ENCODE data around the gene SH2D3A. TPM values are rescaled to one million over a fixed set of nuclear protein-coding genes. Genes with fewer than 3 reads are reported as not detected.
A peak's percentile ranks its signal among the peaks of the same experiment; 100 is the strongest.

The SH2D3A gene
- total RNA-seq, 1 experiment from 2014 or later: 17.9 TPM

- H2BK120ac ChIP-seq (ENCODE audit: low read depth, low read length, poor library complexity, severe bottlenecking): no peak overlapping the region
- H2BK15ac ChIP-seq (ENCODE audit: low read depth, low read length): no peak overlapping the region
- H3K4me1 ChIP-seq (ENCODE audit: insufficient read depth, low read length): peaks cover 2% of the 10 kb centered on the region; the same call in 1 of the 2 replicates
- H3K18ac ChIP-seq (ENCODE audit: insufficient read length, low read depth, low read length): no peak overlapping the region
- H3K56ac ChIP-seq (ENCODE audit: insufficient read length, low read depth, low read length): no peak overlapping the region
- no peak overlapping the region for H2BK5ac ChIP-seq (ENCODE audit: insufficient read length, low read length)
- no peak overlapping the region for H3K4ac ChIP-seq (ENCODE audit: low read depth, low read length)
- H3K27ac Mint-ChIP-seq: no peak overlapping the region
- no peaks in the 10 kb centered on the region for H3K9me3 ChIP-seq (ENCODE audit: control insufficient read depth, low read depth, low read length)
- H3K27ac ChIP-seq (ENCODE audit: insufficient read length, low read depth, low read length): no peak overlapping the region
- no peak for TF ChIP-seq CTCF (conservative IDR thresholded peaks at IDR 0.05)
- peaks cover under 1% of the 10 kb centered on the region for H3K23me2 ChIP-seq (ENCODE audit: insufficient read length, low read depth, low read length, poor library complexity, severe bottlenecking)
- H2BK20ac ChIP-seq (ENCODE audit: low read depth, low read length, poor library complexity, severe bottlenecking): no peak overlapping the region
- H3K4me2 ChIP-seq (ENCODE audit: insufficient read depth, insufficient read length, low read length): no peak overlapping the region
- H3K27me3 ChIP-seq (ENCODE audit: insufficient read depth, low read length): no peaks in the 10 kb centered on the region
- H3K79me1 ChIP-seq (ENCODE audit: insufficient read depth, low read depth, low read length, poor library complexity, severe bottlenecking): no peaks in the 10 kb centered on the region
- H3K36me3 Mint-ChIP-seq (ENCODE audit: insufficient read depth in 1 of 3, low read depth in 3 of 3): peaks cover 0 to 1% (median 0%) of the 10 kb centered on the region in 3 experiments; a peak in 2 of 7 replicates
- no peak overlapping the region for H3K14ac ChIP-seq (ENCODE audit: insufficient read depth, low read length)
- no peak overlapping the region for H3T11ph ChIP-seq (ENCODE audit: low read length)
- H4K8ac ChIP-seq (replicated peaks; ENCODE audit: insufficient read length, low read depth, low read length): no peak overlapping the region
- no CpG with 5 or more reads among the region's 4 CpGs for WGBS (ENCODE audit: extremely low coverage, insufficient read length, low lambda C conversion rate)
- no peak overlapping the region for H2AFZ ChIP-seq (ENCODE audit: low read length)
- H2AK5ac ChIP-seq (ENCODE audit: insufficient read length, low read length): no peak overlapping the region
- H4K20me1 ChIP-seq (ENCODE audit: control insufficient read depth, insufficient read depth, insufficient read length): no peaks in the 10 kb centered on the region
- peaks cover 9 to 10% of the 10 kb centered on the region in 2 experiments for H3K4me1 Mint-ChIP-seq
- no peak overlapping the region for H2BK12ac ChIP-seq (ENCODE audit: insufficient read length, low read depth, low read length)
- H3K4me3 Mint-ChIP-seq: no peak overlapping the region
- peaks cover 16 to 64% of the 10 kb centered on the region in 2 experiments for H3K9me3 Mint-ChIP-seq
- no peak overlapping the region for H3K23ac ChIP-seq (ENCODE audit: insufficient read length, low read depth, low read length)
- H4K5ac ChIP-seq (ENCODE audit: insufficient read length, low read depth, low read length): no peak overlapping the region
- DNase-seq: peak; percentile 37
- no peak overlapping the region for H4K91ac ChIP-seq (ENCODE audit: insufficient read length, low read depth, low read length)
- no peaks in the 10 kb centered on the region for H3K79me2 ChIP-seq (ENCODE audit: insufficient read depth, low read length)
- H3K27me3 Mint-ChIP-seq (ENCODE audit: low read depth): peaks cover 17% of the 10 kb centered on the region
- no peak overlapping the region for H3K9ac ChIP-seq (ENCODE audit: extremely low read depth, insufficient read length, low read length)
Observed at GRCh38 chr19:6806488-6806887, 39.3 kb upstream of the SH2D3A start.
